Effector memory CD4-positive, alpha-beta T cell (primary cell): ENCODE data around the gene ZKSCAN8.

Source experiments
- DNase-seq, 3 donors: peaks; one replicate each; pipeline ENCODE4 v3.0.0-alpha.2; 2020
- H3K27ac ChIP-seq: 2 replicates; pipeline ENCODE4 v1.7.0; 2013; ENCODE audit warnings: mild to moderate bottlenecking, low read length, moderate library complexity; ENCODE audit not compliant: insufficient read depth, poor library complexity, severe bottlenecking
- H3K27me3 ChIP-seq: replicated peaks from 2 replicates; pipeline ENCODE4 v1.7.0; 2013; ENCODE audit warnings: mild to moderate bottlenecking, low read length; ENCODE audit not compliant: insufficient read depth, control insufficient read depth, poor library complexity, severe bottlenecking
- H3K36me3 ChIP-seq: 2 replicates; pipeline ENCODE4 v1.7.0; 2013; ENCODE audit warnings: mild to moderate bottlenecking, low read length, moderate library complexity; ENCODE audit not compliant: control insufficient read depth, insufficient read depth
- H3K4me1 ChIP-seq: 2 replicates; pipeline ENCODE4 v1.7.0; 2013; ENCODE audit warnings: low read length, mild to moderate bottlenecking; ENCODE audit not compliant: control insufficient read depth, insufficient read depth, poor library complexity, severe bottlenecking
- H3K4me3 ChIP-seq: 2 replicates; pipeline ENCODE4 v1.7.0; 2013; ENCODE audit warnings: low read length, low read depth, mild to moderate bottlenecking; ENCODE audit not compliant: insufficient read depth, poor library complexity, severe bottlenecking
- H3K9me3 ChIP-seq: 2 replicates; pipeline ENCODE4 v1.7.0; 2013; ENCODE audit warnings: mild to moderate bottlenecking, low read length, moderate library complexity; ENCODE audit not compliant: control insufficient read depth

Gene ZKSCAN8

GRCh38 chr6:28137505-28137981 is 4.1 kb upstream of the ZKSCAN8 start:
- H3K4me3 ChIP-seq, result peak overlapping the region; percentile 78
- H3K4me1 ChIP-seq, result peaks cover 16% of the 10 kb centered on the region
- no peaks in the 10 kb centered on the region for H3K36me3 ChIP-seq
- H3K27me3 ChIP-seq, result no peaks in the 10 kb centered on the region
- no peaks in the 10 kb centered on the region for H3K9me3 ChIP-seq
- DNase-seq, result peak in 1 of 3 donors; percentile 7
- H3K27ac ChIP-seq, result peak overlapping the region; percentile 97

GRCh38 chr6:28139860-28140543 is 1.7 kb upstream of the ZKSCAN8 start:
- Histone ChIP-seq H3K4me3 (peak overlapping the region; percentile 29), H3K4me1 (peaks cover 23% of the 10 kb centered on the region), H3K36me3 (no peaks in the 10 kb centered on the region), H3K27me3 (no peaks in the 10 kb centered on the region), H3K9me3 (no peaks in the 10 kb centered on the region), H3K27ac (peak overlapping the region; percentile 8)
- no peak for DNase-seq

GRCh38 chr6:28140616-28141015 is 1.1 kb upstream of the ZKSCAN8 start:
- H3K4me1 ChIP-seq, result peaks cover 22% of the 10 kb centered on the region
- H3K27me3 ChIP-seq, result no peaks in the 10 kb centered on the region
- H3K4me3 ChIP-seq, result no peak overlapping the region
- no peak for DNase-seq
- H3K27ac ChIP-seq, result peak overlapping the region; percentile 8
- peaks cover 3% of the 10 kb centered on the region for H3K36me3 ChIP-seq
- H3K9me3 ChIP-seq, result no peaks in the 10 kb centered on the region

DNA sequence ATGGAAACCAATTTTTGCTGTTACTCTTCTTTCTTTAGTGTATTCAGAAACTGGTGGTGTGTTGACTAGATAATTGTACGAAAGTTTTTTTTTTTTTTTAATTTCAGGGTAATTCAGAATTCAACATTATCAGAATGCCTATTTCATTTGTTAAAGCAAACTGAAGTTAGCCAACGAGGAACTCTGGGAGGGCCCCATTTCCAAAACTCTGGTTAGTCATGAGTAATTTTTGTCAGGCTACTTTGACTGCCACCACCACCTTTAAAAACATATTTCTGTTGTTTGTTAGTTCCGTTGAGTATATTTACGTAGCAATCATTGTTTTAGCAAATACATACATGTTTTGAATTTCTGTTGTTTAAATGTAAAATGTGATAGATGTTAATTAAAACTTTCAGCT is 763 bp downstream of the ZKSCAN8 start:
- Histone ChIP-seq H3K4me3 (peak overlapping the region; percentile 84), H3K9me3 (no peaks in the 10 kb centered on the region), H3K4me1 (peaks cover 20% of the 10 kb centered on the region), H3K36me3 (peaks cover 8% of the 10 kb centered on the region), H3K27me3 (no peaks in the 10 kb centered on the region), H3K27ac (no peak overlapping the region)
- DNase-seq, result no peak

GRCh38 chr6:28145231-28145630 is 3.5 kb downstream of the ZKSCAN8 start:
- no peak overlapping the region for H3K27ac ChIP-seq
- no peak overlapping the region for H3K4me3 ChIP-seq
- H3K36me3 ChIP-seq, result peaks cover 33% of the 10 kb centered on the region
- no peaks in the 10 kb centered on the region for H3K27me3 ChIP-seq
- H3K4me1 ChIP-seq, result peaks cover 12% of the 10 kb centered on the region
- no peaks in the 10 kb centered on the region for H3K9me3 ChIP-seq
- no peak for DNase-seq

DNA sequence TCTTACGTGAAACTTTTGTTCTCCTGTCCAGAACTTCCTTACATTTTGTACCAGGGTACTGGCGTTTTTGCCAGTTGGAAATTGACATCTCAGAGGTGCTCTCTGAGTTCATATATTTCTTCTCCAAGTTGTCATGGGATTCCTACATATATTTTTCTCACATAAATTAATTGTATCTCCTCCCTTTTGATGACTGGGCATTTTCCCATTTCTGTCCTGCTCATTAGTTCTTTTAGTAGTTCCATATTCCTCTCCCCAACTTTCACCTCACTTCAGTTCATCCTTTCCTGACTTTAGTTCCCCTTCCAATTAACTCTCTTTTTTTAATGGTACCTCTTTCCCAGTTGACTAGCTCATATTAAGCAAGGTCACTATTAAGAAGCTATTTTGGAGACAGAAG is 10.8 kb downstream of the ZKSCAN8 start:
- Histone ChIP-seq H3K36me3 (peaks cover 74% of the 10 kb centered on the region), H3K4me1 (no peaks in the 10 kb centered on the region)

GRCh38 chr6:28153546-28153945 is 11.9 kb downstream of the ZKSCAN8 start:
- Histone ChIP-seq H3K9me3 (no peaks in the 10 kb centered on the region), H3K4me3 (no peak overlapping the region), H3K27me3 (no peaks in the 10 kb centered on the region), H3K27ac (no peak overlapping the region), H3K4me1 (no peaks in the 10 kb centered on the region), H3K36me3 (peaks cover 65% of the 10 kb centered on the region)
- DNase-seq, result no peak

More for the DNA sequence above, 10.8 kb downstream of the ZKSCAN8 start:
- DNase-seq, result no peak
- Histone ChIP-seq H3K4me3 (no peak overlapping the region), H3K27ac (no peak overlapping the region), H3K9me3 (no peaks in the 10 kb centered on the region), H3K27me3 (no peaks in the 10 kb centered on the region)

DNA sequence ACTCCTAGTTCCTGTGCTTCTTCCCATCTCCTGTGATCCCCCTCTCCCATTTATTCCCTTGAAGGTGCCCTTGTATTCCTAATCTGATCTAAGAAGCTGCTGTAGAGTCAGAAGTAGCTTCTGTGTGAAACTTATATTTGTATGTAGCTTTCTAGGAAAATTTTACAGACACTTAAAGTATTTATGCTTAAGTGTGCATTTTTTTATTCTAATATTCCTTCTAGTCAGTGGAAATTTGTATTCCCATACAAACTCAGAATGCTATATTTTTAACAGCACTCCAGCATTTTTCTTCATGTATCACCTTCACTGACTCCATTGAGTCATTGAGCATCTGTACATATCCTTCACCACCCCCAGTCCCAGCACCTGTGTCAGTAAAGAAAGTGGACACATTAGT is 12.7 kb downstream of the ZKSCAN8 start:
- no peak overlapping the region for H3K4me3 ChIP-seq
- H3K9me3 ChIP-seq, result no peaks in the 10 kb centered on the region
- H3K27ac ChIP-seq, result no peak overlapping the region
- H3K36me3 ChIP-seq, result peaks cover 57% of the 10 kb centered on the region
- no peaks in the 10 kb centered on the region for H3K27me3 ChIP-seq
- DNase-seq, result no peak
- no peaks in the 10 kb centered on the region for H3K4me1 ChIP-seq

DNA sequence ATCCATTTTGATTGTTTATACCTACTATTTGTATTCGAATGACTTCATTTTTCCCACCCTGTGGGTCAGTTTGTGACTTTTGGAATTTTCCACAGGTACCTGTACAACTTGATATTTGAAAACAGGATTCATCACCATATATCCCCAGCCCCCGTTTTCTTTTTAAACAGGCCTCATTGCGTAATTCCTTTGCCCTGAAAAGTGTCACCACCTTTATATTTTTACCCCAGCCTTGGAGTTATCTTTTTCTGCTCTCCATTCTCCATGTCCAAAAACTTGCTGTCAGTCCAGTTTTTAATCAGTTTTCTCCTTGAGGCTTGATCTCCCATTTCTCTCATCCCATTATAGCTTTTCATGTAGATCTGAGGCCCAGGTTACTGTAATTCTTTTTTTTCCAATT is 16.6 kb downstream of the ZKSCAN8 start:
- no peaks in the 10 kb centered on the region for H3K27me3 ChIP-seq
- H3K4me3 ChIP-seq, result no peak overlapping the region
- H3K9me3 ChIP-seq, result no peaks in the 10 kb centered on the region
- peaks cover 21% of the 10 kb centered on the region for H3K36me3 ChIP-seq
- peaks cover 4% of the 10 kb centered on the region for H3K4me1 ChIP-seq
- DNase-seq, result no peak
- H3K27ac ChIP-seq, result no peak overlapping the region

GRCh38 chr6:28159029-28159607 is 17.4 kb downstream of the ZKSCAN8 start:
- Histone ChIP-seq H3K4me1 (peaks cover 4% of the 10 kb centered on the region), H3K4me3 (no peak overlapping the region), H3K27me3 (no peaks in the 10 kb centered on the region), H3K9me3 (no peaks in the 10 kb centered on the region), H3K27ac (no peak overlapping the region), H3K36me3 (peaks cover 13% of the 10 kb centered on the region)
- no peak for DNase-seq
